MM.1S (cell line): Measurements from ENCODE around the gene TRAPPC12.

Experiments used
- CTCF ChIP-seq: fragments of 300-600 bp; sonication (generic); IDR thresholded peaks from 2 replicates; pipeline ENCODE4 v1.5.1; 2016; ENCODE audit warnings: antibody characterized with exemption, low read length, mixed read lengths
- EZH2 ChIP-seq: fragments of 300-600 bp; sonication (generic); optimal IDR thresholded peaks from 2 replicates; pipeline ENCODE3; 2017; ENCODE audit warnings: low read depth, mild to moderate bottlenecking, antibody characterized with exemption, low read length, mixed read lengths
- EZH2phosphoT487 ChIP-seq: fragments of 300-600 bp; sonication (generic); IDR thresholded peaks from 2 replicates; pipeline ENCODE4 v1.6.1; 2018; ENCODE audit warnings: antibody characterized with exemption, low read length

DNA sequence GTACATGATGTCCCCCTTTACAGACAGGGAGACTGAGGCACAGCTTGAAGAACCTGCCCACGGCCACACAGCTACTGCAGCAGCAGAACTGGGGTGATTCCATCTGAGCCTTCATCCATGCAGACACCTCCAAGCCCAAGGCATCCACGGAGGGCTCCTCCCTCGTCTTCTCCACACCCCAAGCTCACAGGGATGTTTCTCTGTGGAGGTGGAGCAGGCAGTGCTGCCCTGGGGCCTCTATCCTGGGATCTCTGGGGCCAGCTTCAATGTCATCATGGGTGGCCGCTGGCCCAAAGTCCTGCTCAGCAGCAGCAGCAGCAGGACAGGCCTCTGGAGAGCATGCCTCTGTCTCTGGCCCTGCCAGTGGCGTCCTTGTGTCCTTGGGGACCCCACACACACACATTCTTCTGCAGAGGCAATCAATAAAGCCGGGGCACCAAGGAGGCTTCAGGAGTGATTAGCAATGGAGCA, 108.6 kb downstream of the TRAPPC12 start:
- no peak for TF ChIP-seq CTCF
- TF ChIP-seq EZH2: no peak
- no peak for TF ChIP-seq EZH2phosphoT487
